Activated CD4-positive, alpha-beta T cell treated with anti-CD3 and anti-CD28 coated beads for 1 hour (primary cell): ENCODE data around the gene NUP88.

Experiments
- DNase-seq: peaks from one replicate; pipeline ENCODE4 v3.0.0-alpha.2; 2020

The NUP88 gene

DNA sequence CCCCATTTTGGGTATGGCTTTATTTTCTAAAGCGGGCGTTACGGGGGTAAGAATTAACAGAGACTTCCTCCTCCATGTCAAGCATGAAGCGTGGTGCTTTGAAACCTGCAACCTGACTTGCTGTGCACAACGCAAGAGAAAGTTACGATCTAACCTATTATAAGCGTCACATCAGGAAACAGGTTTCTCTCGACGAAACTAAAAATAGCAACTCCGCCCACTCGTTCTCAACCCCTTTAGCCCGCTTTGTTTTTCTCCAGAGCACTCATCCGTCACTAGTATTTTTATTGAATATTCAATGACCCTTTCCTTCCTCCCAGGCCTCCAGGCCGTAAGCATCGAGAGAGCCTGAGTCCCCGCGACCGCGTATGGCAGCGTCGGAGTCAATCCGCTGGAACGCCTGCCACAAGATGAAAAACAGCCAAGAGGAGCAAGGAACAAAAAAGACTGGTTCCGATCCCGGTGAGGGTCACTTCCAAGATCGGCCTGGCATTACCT, 555 bp downstream of the NUP88 start:
- peak; percentile 31 for DNase-seq

DNA sequence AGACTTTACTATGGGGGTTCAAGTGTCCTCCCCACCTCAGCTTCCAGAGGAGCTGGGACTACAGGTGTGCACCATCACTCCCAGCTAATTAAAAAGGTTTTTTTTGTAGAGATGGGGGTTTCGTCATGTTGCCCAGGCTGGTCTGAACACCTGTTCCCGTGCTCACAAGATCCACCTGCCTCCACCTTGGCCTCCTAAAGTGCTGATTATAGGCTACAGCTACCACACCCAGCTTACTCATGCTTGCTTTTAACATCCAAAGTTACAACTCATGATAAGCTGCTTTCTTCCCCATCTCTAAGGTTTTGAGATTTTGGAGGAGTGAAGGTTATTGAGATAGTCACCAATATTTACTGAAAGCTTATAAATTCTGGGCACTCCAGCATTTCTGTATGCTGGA, 2.6 kb downstream of the NUP88 start:
- no peak for DNase-seq

DNA sequence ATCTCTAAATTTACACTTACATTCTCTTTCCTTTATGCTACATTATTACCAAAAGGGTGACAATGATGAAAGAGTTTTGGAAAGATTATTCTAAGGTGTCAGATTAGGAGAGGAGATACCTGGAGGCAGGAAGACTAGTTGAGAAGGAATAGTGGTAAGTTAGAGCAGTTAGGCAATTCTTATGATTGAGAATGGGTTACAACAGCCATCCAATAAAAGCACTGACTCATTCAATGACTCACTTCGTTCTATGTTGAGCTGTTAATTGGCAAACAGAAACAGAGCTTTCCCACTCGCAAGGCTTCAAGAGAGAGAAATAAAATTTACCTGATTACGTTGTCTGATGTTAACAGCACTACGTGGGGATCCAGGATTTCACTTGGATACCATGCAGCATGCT, 5.8 kb downstream of the NUP88 start:
- DNase-seq: no peak

DNA sequence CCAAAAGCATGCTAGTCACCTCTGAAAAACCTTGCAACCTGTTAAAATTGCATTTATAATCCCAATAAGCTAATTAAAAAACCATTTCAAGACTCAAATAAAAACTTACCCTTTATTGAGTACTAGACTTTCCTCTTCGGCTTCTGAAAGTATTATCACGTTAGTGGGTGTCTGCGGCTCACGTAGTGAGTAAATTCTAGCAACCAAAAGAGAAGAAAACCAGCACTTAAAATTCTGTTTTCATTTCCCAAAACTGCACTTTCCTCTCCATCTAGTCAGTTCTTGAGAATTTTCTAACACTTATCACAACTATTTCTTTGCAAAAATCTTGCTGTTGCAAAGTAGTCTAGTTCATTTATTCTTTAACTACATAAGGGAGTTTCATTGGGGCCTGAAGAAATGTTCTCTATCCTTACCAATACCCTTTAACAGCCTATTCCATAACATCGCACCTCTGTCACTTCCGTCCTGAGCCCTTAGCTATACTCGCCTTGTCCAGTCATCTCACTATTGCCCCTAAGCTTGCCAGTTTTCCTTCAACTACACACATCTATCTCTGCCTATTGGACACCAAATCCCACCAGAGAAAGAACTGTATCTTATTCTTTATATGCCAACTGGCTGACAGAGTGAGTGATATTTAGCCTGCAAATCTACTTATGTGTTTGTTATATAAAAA, 8.7 kb downstream of the NUP88 start:
- DNase-seq: no peak

DNA sequence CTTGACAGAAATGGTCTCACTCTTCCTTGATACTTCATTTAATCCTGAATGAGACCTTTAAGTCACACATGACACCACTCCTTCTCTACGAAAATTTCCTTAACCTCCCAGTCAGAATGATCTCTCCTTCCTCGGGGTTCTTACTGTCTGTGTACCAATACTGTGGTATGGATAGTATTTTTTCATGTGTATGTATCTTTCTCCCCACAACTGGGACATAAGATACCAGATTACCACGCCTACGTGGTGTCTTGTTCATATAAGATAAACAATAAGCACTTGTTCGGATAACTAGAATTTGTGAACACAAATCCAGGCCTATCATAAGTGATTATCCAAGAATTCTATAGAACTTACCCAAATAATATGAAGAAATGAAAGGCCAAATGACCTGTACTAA, 11.3 kb downstream of the NUP88 start:
- no peak for DNase-seq

DNA sequence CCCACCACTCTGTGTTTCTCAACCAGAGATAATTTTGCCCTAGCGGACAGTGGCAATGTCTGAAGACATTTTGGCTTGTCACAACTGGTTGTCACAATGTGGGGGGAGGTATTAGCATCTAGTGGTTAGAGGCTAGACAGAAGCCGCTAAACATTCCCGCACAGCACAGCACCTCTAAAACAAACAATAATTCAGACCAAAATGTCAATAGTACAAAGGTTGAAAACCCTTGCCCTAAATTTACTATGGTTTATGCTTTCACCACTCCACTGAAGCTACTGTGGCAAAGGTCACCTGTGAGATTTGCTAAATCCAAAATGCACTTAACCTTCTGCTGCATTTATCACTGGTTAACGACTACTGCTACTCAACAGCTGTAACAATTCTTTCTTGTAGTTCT, 14.1 kb downstream of the NUP88 start:
- no peak for DNase-seq

DNA sequence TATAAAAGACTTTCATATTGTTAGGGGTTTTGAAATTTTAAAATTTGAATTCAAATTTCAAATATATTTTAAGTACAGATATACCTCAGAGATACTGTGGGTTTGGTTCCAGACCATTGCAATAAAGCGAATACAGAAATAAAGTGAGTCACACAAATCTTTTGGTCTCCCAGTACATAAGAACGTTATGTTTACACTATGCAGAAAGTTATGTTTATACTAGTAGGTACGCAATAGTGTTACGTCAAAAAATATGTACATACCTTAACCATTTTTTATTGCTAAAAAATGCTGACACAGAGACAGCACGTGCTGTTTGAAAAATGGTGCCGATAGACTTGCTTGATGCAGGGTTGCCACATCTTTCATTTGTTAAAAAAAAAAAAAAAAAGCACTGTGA, 19.7 kb downstream of the NUP88 start:
- DNase-seq: no peak

DNA sequence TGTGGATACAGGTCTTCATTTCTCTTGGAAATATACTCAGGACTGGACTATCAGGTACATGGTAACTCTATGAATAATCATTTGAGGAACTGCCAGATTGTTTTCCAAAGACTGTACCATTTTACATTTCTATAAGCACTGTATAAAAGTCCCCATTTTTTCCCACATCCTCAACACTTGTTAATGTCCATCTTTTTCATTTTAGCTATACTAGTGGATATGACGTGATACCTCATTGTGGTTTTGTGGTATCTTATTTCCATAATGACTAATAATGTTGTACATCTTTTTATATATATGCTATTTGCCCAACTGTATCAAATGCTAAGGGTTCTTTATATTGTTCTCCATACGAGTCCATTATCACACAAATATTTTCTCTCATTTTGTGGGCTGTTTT, 22.9 kb downstream of the NUP88 start:
- DNase-seq: no peak

DNA sequence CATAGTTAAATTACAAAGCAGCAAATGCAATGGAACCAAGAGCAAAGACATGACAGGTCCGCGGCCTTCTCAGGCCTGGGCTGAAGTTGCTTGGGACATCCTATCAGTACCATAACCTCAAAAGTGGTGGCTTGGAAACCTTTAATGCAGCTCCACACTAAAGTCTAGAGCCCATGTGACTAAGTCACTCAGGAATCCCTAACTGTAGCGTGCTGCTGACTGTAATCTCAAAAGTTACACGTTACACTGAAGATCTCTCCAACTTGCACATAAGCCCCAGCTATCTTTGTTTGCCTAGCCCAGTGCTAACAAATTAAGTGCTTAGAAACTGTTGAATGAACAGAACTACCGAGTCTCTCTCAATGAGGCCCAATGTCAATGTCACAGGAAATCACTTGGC, 27.8 kb downstream of the NUP88 start:
- no peak for DNase-seq

DNA sequence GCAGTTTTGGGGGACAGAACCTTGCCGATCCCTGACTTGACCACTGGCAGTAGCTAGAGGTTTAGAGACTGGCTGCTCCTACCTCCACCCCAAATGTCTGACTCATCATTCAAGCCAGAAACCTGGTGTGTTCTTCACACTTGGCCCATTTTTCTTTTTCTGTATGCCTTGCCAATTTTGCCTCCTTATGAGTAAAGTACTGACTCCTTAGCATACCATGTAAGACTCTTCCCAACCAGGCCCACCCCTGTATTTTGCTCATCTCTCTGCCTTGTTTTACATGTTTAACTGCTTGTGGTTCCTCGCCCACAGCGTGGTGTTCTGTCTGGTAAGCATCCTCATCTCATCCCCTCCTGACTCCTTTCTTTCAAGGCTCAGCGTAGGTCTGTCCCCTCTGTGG, 37.9 kb downstream of the NUP88 start:
- DNase-seq: no peak

DNA sequence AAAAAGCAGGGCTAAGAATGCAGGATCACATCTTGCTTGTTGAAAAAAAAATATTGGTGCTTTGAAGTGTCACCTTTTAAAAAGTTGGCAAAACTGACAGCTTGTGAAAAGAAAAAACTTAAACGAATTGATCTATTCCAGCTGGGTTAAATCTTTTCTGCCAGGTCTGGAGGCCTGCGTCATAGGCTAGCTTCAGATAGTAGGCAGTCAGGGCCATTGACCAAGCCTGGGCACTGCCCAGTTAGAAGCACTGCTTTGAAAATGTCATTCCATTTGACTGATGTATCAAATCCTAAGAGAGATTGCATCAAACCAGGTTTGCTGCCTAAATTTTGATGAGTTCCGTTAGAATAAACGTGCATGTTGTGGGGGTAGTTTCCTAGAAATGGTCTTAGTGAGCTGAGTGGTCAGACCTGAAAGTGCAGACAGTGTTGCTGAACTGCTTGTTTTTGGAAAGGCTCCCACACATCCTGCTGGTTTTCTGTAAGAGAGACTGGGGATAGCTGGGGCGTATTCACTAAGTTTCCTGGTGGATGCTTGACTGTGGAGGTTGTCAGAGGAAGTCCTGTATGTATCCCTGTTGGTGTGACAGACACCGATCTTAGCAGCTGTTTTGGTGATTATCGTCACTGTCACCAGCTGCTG, 38.8 kb downstream of the NUP88 start:
- DNase-seq: no peak

DNA sequence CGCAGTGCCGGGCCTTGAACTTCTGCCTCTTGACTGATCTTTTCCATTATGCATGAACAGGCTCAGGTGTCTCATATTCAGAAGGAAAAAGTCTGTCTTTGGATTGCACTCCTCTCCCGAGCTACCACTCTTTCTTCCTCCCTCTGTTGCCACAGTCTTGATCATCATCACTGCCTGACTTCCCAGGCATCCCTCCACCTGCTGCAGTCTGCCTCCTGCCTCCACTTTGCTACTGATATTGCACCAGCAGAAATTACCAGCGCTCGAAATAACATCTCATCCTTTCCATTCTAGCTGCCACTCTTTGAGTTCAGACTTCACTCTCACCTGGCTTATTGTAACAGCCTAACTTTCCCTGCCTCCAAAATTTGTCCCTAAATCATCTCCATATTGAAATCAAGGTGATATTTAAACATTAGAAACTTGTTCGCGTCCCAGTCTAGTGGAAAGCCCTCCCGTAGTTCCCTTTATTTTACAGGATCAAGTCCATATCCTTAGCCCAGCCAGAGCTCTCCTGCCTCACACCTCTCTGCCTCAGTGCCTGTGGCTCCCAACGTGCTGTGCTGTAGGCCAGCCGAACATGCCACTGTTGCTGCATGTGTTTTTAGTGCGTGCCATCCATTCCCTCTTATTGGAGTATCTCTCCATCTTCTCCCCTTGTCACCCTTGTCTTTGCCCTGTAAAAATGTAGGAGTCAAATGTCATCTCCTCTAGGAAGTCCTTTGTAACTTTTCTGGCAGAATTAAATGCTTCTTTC, 39.9 kb downstream of the NUP88 start:
- no peak for DNase-seq

DNA sequence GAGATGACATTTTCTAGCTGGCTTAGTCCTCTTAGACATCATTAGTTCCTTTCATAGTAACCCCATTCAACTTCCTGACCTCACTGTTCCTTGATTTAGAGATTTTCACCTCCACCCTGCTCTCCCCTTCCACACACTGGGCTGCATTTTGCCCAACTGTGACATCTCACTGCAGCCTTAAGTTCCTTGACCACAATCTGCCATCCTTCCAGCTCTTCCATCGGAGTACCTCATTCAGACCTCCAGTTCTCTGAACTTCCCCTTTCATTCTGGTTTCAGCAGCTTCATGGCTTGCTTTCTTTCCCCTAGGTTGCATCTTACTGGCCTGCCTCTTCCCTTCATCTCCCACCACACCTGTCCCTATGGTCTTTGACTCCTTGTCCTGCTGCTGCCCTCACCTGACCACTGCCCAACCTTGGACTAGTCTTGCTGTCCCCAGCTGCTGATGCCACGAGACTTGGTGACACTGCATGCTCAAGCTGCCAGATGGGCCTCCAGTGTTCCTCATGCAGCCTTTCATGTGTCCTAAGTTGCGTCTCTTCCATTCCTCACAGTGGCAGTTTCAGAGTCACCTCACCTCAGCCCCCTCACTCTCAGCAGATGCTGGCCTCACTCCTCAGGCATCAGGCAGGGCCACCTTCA, 40.8 kb downstream of the NUP88 start:
- no peak for DNase-seq

DNA sequence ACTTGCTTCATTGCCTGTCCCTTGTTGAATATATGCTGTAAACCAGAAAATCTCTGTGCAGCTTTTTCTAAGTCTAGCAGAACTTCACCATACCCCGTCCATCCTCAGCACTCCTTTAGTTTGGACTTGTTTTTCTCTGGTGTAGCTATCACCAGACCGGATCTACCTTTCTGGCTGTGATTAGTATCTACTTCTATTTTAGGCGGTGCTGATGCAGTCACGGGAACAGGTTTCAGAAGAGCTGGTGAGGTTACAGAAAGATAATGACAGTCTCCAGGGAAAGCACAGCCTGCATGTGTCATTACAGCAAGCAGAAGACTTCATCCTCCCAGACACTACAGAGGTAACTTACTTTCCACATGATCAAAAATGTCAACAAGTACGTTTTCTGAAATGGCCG, 46.4 kb downstream of the NUP88 start:
- no peak for DNase-seq

DNA sequence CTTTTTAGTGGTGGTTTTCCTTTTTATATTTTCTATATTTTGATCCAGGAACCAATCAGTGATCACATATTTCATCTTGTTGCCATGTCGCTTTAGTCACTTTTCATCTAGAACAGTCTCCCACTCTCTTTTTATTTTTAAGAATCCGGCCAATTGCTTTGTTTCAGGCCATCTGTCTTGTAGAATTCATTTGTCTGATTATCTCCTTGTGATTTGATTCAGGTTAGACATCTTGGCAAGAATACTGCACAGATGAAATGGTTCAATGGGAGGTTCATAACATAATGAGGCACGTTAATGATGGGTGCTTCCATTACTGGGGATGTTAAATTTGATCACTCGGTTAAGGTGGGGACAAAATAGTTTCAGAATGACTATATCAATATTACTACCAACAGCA, 49.1 kb downstream of the NUP88 start:
- no peak for DNase-seq

DNA sequence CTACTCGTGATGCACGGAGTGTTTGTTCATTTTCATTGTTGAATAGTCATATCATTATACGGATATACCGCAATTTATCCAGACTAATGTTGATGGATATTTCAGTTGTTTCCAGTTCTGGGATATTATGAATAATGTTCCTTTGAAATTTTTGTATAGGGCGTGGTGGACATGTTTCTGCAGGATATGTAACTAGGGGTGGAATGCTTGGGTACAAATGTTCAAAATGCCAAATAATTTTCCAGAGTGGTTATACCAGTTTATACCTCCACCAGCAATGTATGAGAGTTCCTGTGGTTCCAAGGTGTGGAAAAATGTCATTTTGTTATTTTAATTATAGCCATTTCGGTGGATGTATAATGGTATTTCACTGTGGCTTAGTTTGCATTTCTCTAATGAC, 53.6 kb downstream of the NUP88 start:
- DNase-seq: no peak

DNA sequence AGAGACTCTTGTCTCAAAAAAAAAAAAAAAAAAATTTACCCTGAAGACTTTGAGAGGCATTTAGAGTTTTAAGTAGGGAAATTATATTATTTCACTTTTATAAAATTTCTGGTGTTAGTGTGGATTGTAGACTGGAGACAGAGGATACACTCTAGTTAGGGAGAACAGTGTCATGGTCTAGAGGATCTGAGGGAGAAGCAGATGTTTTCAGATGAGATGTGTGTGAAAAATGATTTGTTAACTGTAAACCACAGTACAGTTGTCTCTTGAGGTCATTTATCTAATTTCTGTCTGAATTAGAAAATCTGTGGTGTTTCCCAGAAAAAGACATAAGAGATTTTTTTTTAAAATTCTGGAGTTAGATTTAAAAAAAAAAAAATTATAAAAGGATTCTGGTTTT, 54.8 kb downstream of the NUP88 start:
- DNase-seq: no peak

DNA sequence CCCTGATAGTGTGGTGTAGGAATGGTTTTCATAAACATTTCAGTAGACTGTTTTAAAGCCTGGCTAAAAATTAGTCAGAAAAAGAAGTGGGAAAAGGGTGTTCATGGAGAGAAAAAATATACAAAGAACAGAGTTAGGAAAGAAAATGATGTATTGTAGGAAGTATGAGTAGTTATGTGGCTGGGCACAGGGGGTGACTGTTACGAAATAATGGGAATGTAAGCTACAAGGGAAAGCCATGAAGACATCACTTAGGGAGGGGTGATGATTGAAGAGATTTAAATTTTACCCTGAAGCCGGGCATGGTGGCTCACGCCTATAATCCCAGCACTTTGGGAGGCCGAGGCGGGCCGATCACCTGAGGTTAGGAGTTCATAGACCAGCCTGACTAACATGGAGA, 55.3 kb downstream of the NUP88 start:
- DNase-seq: no peak

DNA sequence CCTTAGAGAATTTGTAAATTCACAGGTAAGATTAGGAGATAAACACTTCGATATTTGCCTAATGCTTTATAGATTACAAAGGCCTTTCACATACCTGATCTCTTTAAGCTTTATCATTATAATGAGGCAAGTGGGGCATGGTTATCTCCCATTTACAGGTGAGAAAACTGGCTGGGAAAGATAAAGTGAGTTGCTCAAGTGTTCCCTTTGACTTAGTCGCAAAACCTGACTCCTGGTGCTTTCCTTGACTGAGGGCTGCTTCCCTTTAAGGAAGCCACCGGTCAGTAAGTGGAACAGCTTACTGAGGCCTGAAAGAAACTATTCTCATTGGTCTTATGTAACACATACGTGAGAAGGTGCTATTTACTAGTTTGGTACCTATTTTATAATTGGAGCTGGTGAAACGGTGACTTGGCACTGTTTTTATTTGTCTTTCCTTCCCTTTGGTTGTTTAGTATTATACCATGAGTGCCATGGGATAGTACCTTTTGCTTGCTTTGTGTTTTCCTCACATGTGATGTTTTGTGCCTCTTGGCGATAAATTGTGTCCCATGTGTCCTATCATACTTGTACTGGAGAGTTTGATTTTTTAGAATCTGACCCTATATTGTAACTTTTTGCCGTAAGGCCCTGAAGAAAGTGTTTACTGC, 57.2 kb downstream of the NUP88 start:
- DNase-seq: no peak

DNA sequence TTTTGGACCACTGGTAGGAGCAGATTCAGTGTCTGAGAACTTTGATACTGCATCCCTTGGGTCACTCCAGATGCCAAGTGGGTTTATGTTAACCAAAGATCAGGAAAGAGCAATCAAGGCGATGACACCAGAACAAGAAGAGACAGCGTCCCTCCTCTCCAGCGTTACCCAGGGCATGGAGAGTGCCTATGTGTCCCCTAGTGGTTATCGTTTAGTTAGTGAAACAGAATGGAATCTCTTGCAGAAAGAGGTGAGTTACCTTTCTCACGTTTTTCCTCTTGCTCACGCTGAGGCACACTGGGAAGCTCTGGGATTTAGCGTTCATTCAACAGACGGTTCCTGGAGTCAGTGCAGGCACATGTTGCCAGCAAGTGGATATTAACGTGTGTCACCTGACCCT, 58.0 kb downstream of the NUP88 start:
- DNase-seq: no peak

DNA sequence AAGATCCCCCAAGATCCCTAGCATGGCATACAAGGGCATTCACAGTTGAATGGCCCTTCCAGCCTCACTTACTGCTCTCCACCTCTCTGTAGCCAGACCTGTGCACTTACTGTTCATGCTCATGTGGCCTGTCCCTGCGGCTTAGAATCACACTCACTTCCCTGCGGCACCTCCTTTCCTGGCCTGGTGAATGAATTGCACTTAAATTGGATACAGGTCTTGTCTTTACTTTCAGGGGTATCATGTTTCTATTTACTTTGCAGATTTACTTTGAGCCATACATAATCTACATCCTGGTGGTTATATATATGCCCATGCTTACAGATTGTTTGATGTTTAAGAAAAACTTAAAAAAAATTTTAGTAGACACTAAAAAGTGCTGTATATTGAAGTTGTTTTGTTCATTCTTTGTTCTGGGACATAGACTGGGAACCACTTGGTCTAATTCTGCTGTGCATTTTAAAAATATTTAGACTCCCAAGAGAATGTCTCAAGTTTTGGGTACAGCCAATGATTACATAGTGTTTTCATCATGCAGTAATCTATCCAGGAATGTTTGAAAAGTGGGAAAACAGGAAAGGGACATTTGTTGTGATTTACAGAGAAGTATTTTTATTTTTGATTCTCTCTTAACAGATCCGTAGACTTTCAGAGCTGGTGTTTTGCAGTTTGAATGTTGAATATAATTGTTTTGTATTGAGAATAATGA, 63.9 kb downstream of the NUP88 start:
- DNase-seq: no peak

DNA sequence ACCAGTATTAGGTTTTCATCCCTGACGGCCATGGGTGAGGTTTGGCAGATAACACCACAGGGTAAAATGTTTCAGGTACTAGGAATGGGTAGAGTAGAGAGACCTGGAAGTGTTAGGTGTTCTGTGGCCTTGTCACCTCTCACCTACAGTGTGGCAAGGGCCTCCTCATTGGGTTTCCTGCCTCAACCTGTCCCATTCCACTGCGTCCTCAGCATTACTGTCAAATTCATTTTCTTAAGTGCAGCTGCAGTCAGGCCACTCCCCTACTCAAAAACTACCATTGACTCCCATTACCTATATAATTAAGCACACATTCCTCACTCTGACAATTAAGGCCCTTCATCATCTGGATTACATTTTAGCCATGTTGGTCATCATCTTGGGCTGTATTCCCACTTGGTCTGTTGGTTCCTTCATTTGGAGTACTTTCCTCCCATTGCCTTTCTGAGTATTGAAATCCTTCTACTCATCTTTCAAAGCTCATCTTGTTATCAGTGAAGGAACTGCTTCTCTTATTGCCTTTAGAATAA, 64.5 kb downstream of the NUP88 start:
- DNase-seq: no peak
